B cell (primary cell): ENCODE measurements around the gene RPAP2. TPM values are rescaled to one million over a fixed set of nuclear protein-coding genes. Genes with fewer than 3 reads are reported as not detected.
"Not testable (repeated sequence)": the region's sequence is repeated elsewhere in the genome, so short reads cannot be mapped to it uniquely, and the experiment has no call there.

Experiments used
- ATAC-seq: fragments of 200-7000 bp; cut with Tn5 transposase; one replicate; pipeline ENCODE4 v1.10.0; 2021; ENCODE audit warnings: low read depth, mild to moderate bottlenecking, moderate number of reproducible peaks, moderate library complexity
- CTCF ChIA-PET: fragments of 350-600 bp; sonication (Branson Sonifier 250); formaldehyde crosslinking; loops from one replicate; lab custom pipeline; 2021; ENCODE audit warnings: antibody characterized with exemption, inconsistent platforms; lab: Charles Lee
- POLR2A ChIA-PET: fragments of 350-600 bp; sonication (Branson Sonifier 250); formaldehyde crosslinking; loops from one replicate; lab custom pipeline; 2021; ENCODE audit warnings: antibody characterized with exemption; lab: Charles Lee
- DNase-seq: peaks from one replicate; pipeline ENCODE4 v3.0.0; 2013
- H2AFZ ChIP-seq: 2 replicates; pipeline ENCODE4 v1.6.1; 2012; ENCODE audit warnings: mild to moderate bottlenecking, low read depth, low read length; ENCODE audit not compliant: insufficient read depth, poor library complexity, severe bottlenecking
- H3K27ac ChIP-seq, 2 donors: 1 replicate in 1 of 2; 2 replicates in 1 of 2; pipeline ENCODE4 v1.5.1; 2012 to 2013; ENCODE audit warnings: low read length in 2 of 2, mild to moderate bottlenecking in 2 of 2, moderate library complexity in 1 of 2
- H3K27me3 ChIP-seq, 4 experiments: fragments of 200-600 bp in 1 of 4; sonication (generic) in 1 of 4; replicated peaks in 1 of 4; 1 replicate in 2 of 4; 2 replicates in 2 of 4; pipeline versions ENCODE4 v1.6.1 to v1.7.0; 2013 to 2016; ENCODE audit warnings: low read length in 3 of 4, mild to moderate bottlenecking in 2 of 4, mixed read lengths in 1 of 4, moderate library complexity in 1 of 4; ENCODE audit not compliant: insufficient read depth in 4 of 4, control insufficient read depth in 3 of 4; ENCODE audit errors: control extremely low read depth in 1 of 4
- H3K36me3 ChIP-seq, 2 experiments: replicated peaks in 1 of 2; 1 replicate in 1 of 2; 2 replicates in 1 of 2; pipeline versions ENCODE4 v1.6.1 to v1.7.1; 2013; ENCODE audit warnings: low read length in 1 of 2; ENCODE audit not compliant: insufficient read depth in 2 of 2, control insufficient read depth in 1 of 2; ENCODE audit errors: control extremely low read depth in 1 of 2, extremely low read depth in 1 of 2
- H3K4me1 ChIP-seq, 2 donors: fragments of 200-600 bp in 1 of 2; sonication (generic) in 1 of 2; 1 replicate in 1 of 2; 2 replicates in 1 of 2; pipeline versions ENCODE4 v1.5.1 to v1.6.1; 2013 to 2017; ENCODE audit warnings: low read length in 2 of 2; ENCODE audit not compliant: control insufficient read depth in 2 of 2, insufficient read depth in 2 of 2
- H3K4me2 ChIP-seq: replicated peaks from 2 replicates; pipeline ENCODE3; 2012; ENCODE audit warnings: mild to moderate bottlenecking, low read depth, low read length; ENCODE audit not compliant: poor library complexity, severe bottlenecking
- H3K4me3 ChIP-seq, 5 experiments: fragments of 200-600 bp in 1 of 5; sonication (generic) in 1 of 5; 1 replicate in 3 of 5; 2 replicates in 2 of 5; pipeline versions ENCODE4 v1.5.1 to v1.7.0; 2011 to 2016; ENCODE audit warnings: low read length in 4 of 5, mild to moderate bottlenecking in 4 of 5, low read depth in 2 of 5, control low read depth in 1 of 5, moderate library complexity in 1 of 5; ENCODE audit not compliant: insufficient read depth in 1 of 5; ENCODE audit errors: control extremely low read depth in 1 of 5, extremely low read depth in 1 of 5
- H3K79me2 ChIP-seq: fragments of 200-600 bp; sonication (generic); one replicate; pipeline ENCODE4 v1.6.0; 2016; ENCODE audit warnings: low read length; ENCODE audit not compliant: control insufficient read depth, insufficient read depth
- H3K9ac ChIP-seq: fragments of 200-600 bp; sonication (generic); 2 replicates; pipeline ENCODE4 v1.6.1; 2017; ENCODE audit warnings: mild to moderate bottlenecking, low read length, moderate library complexity
- H3K9me3 ChIP-seq, 3 donors: one replicate each; pipeline versions ENCODE4 v1.6.1 to v1.7.1; 2013; ENCODE audit warnings: low read length in 2 of 3; ENCODE audit not compliant: control insufficient read depth in 2 of 3, insufficient read depth in 1 of 3; ENCODE audit errors: control extremely low read depth in 1 of 3
- H4K20me1 ChIP-seq: 2 replicates; pipeline ENCODE4 v1.6.0; 2012; ENCODE audit warnings: mild to moderate bottlenecking, low read length; ENCODE audit not compliant: insufficient read depth, control insufficient read depth, poor library complexity, severe bottlenecking
- H3K27ac Mint-ChIP-seq: one replicate; pipeline ENCODE4 v1.8.0; 2021; ENCODE audit warnings: mixed read lengths
- H3K27me3 Mint-ChIP-seq: one replicate; pipeline ENCODE4 v1.8.0; 2021; ENCODE audit warnings: mixed read lengths
- H3K4me1 Mint-ChIP-seq: one replicate; pipeline ENCODE4 v1.8.0; 2021; ENCODE audit warnings: mixed read lengths
- H3K4me3 Mint-ChIP-seq: one replicate; pipeline ENCODE4 v1.8.0; 2021; ENCODE audit warnings: mixed read lengths
- H3K9me3 Mint-ChIP-seq: one replicate; pipeline ENCODE4 v1.8.0; 2022; ENCODE audit warnings: mixed read lengths; ENCODE audit not compliant: insufficient read depth
- CTCF ChIP-seq: fragments of 200-600 bp; IDR thresholded peaks from one replicate; pipeline ENCODE4 v1.8.0; 2022; ENCODE audit warnings: antibody characterized with exemption, mild to moderate bottlenecking
- EZH2 ChIP-seq: IDR thresholded peaks from 2 replicates; pipeline ENCODE4 v1.6.1; 2012; ENCODE audit warnings: borderline replicate concordance, low read depth, mild to moderate bottlenecking, moderate library complexity, low read length; ENCODE audit not compliant: insufficient read depth, poor library complexity, severe bottlenecking
- WGBS: methylation state at CpG from one replicate; pipeline ENCODE4 v1.1.5; 2013; ENCODE audit warnings: missing lambda C conversion rate; ENCODE audit not compliant: insufficient coverage; 5-methylcytosine and 5-hydroxymethylcytosine counted together
- intact Hi-C: fragments of 100-400 bp; cut with micrococcal nuclease; formaldehyde crosslinking; loops from one replicate; pipeline ENCODE4 v1.10.0; 2022
- polyA minus RNA-seq: library from RNA; depleted of rRNA, polyadenylated mRNA; stranded (reverse); fragments of >200 nt; gene quantifications from 2 replicates; pipeline ENCODE4 v1.2.3, GENCODE V29; 2012
- polyA plus RNA-seq: library from polyadenylated mRNA; depleted of rRNA; stranded (reverse); fragments of >200 nt; gene quantifications from 2 replicates; pipeline ENCODE4 v1.2.3, GENCODE V29; 2012
- total RNA-seq, 2 donors: library from RNA; stranded (reverse); fragments of 120-200 nt in 1 of 2; gene quantifications; 1 replicate in 1 of 2; 2 replicates in 1 of 2; pipeline versions ENCODE4 v1.2.3 to v1.2.4, GENCODE V29; 2013 to 2022

RPAP2 gene
- total RNA-seq (31.6 and 33.8 TPM in 2 replicates), polyA plus RNA-seq (4.4 and 6.3 TPM in 2 replicates), polyA minus RNA-seq (1.2 and 2.3 TPM in 2 replicates)
- 31.8 TPM for total RNA-seq (2013)

- H3K27me3 Mint-ChIP-seq = no peaks in the 10 kb centered on the region
- intact Hi-C loops = loop anchor here (1.0 to 5.0 kb wide), 6 partner anchors 188 to 797 kb away; partner anchors contain the start of genes BTBD8, CDC7, GFI1 and MTF2
- Histone ChIP-seq H2AFZ (peak within 1 kb of the TSS; percentile 97), H3K79me2 (peaks cover 37% of the 10 kb centered on the region), H3K9me3 (no peaks in the 10 kb centered on the region), H4K20me1 (no peaks in the 10 kb centered on the region), H3K4me1 (peaks cover 9 to 17% of the 10 kb centered on the region in 2 donors), H3K27ac (peak within 1 kb of the TSS; percentile 92 to 95), H3K27me3 (no peaks in the 10 kb centered on the region), H3K9ac (peak within 1 kb of the TSS; percentile 92), H3K4me2 (peak within 1 kb of the TSS; percentile 88), H3K4me3 (peak within 1 kb of the TSS; percentile 58 to 94 (median 90)), H3K36me3 (peaks cover 2 to 15% of the 10 kb centered on the region in 2 experiments)
- CTCF ChIA-PET = interaction anchor here (2.4 kb wide), 1 partner anchor 10 kb away, joined by 11 read pairs; no protein-coding TSS in a partner anchor
- H3K4me1 Mint-ChIP-seq = peaks cover 27% of the 10 kb centered on the region
- POLR2A ChIA-PET = interaction anchor here (0.7 kb wide), 1 partner anchor 68 kb away, joined by 3 read pairs; no protein-coding TSS in a partner anchor
- ATAC-seq (peak; percentile 95), DNase-seq (peak; percentile 90)
- peak within 1 kb of the TSS; percentile 100 for H3K4me3 Mint-ChIP-seq
- H3K27ac Mint-ChIP-seq = peak within 1 kb of the TSS; percentile 98
- TF ChIP-seq EZH2 (no peak), CTCF (peak; percentile 20)
- H3K9me3 Mint-ChIP-seq = no peaks in the 10 kb centered on the region
- WGBS = under 1% methylated on average over 76 of the region's 76 CpGs
Measured at GRCh38 chr1:92298573-92299476, at the start of gene RPAP2, which contains the start of gene GLMN. Gene RPAP2, plus strand, starts transcription at chr1:92299059. Its CDS starts 15 bp downstream, at chr1:92299074. Gene GLMN, minus strand, starts transcription at chr1:92298987. Its CDS starts 988 bp downstream, at chr1:92297999.

GRCh38 chr1:92254714-92255113, 44.1 kb upstream of the RPAP2 start:
- H3K9me3 Mint-ChIP-seq, POLR2A ChIA-PET, H3K4me2 ChIP-seq, H2AFZ ChIP-seq, intact Hi-C loops, H3K4me1 Mint-ChIP-seq, H3K9me3 ChIP-seq, H4K20me1 ChIP-seq, H3K4me1 ChIP-seq, H3K4me3 Mint-ChIP-seq, ATAC-seq, H3K27ac Mint-ChIP-seq, H3K27ac ChIP-seq, H3K4me3 ChIP-seq, H3K27me3 Mint-ChIP-seq, H3K9ac ChIP-seq, CTCF ChIA-PET, H3K79me2 ChIP-seq, DNase-seq, H3K27me3 ChIP-seq: not testable (repeated sequence)
- peaks cover 4 to 24% of the 10 kb centered on the region in 2 experiments for H3K36me3 ChIP-seq
- no CpG with 5 or more reads among the region's 3 CpGs for WGBS
